Kidney (tissue), 14 donors: ENCODE results near the gene VAMP2. TPM values are rescaled to one million over a fixed set of nuclear protein-coding genes. Genes with fewer than 3 reads are reported as not detected.

Source experiments
- DNase-seq, 5 donors: peaks; one replicate each; pipeline ENCODE4 v3.0.0-alpha.2; 2013 to 2020
- FAIRE-seq: peaks from 2 replicates; lab custom pipeline; 2012; peaks lifted over from hg19 to GRCh38; lab: Jason Lieb, UNC
- H3K27ac ChIP-seq, 2 donors: one replicate each; pipeline ENCODE4 v1.7.0; 2013; ENCODE audit warnings: low read depth in 2 of 2, low read length in 2 of 2, inconsistent platforms in 1 of 2
- H3K27me3 ChIP-seq: one replicate; pipeline ENCODE4 v1.7.1; 2013; ENCODE audit warnings: low read length, inconsistent platforms; ENCODE audit not compliant: control insufficient read depth, insufficient read depth
- H3K36me3 ChIP-seq, 3 donors: one replicate each; pipeline versions ENCODE4 v1.7.0 to v1.7.1; 2013; ENCODE audit warnings: low read length in 3 of 3, control low read depth in 1 of 3, inconsistent platforms in 1 of 3; ENCODE audit not compliant: insufficient read depth in 3 of 3, control insufficient read depth in 2 of 3
- H3K4me1 ChIP-seq, 3 donors: one replicate each; pipeline versions ENCODE4 v1.7.0 to v1.7.1; 2013; ENCODE audit warnings: low read length in 3 of 3, inconsistent platforms in 1 of 3, low read depth in 1 of 3; ENCODE audit not compliant: control insufficient read depth in 2 of 3, insufficient read depth in 2 of 3
- H3K4me3 ChIP-seq, 3 donors: one replicate each; pipeline versions ENCODE4 v1.7.0 to v1.8.1; 2013; ENCODE audit warnings: low read length in 3 of 3, control low read depth in 1 of 3, inconsistent platforms in 1 of 3
- H3K9ac ChIP-seq, 3 donors: one replicate each; pipeline versions ENCODE4 v1.7.0 to v1.7.1; 2013; ENCODE audit warnings: low read length in 3 of 3, control low read depth in 1 of 3, inconsistent platforms in 1 of 3
- H3K9me3 ChIP-seq, 3 donors: one replicate each; pipeline versions ENCODE4 v1.7.0 to v1.7.1; 2013; ENCODE audit warnings: low read length in 3 of 3, control low read depth in 1 of 3, inconsistent platforms in 1 of 3; ENCODE audit not compliant: control insufficient read depth in 2 of 3, insufficient read depth in 1 of 3
- CTCF ChIP-seq: IDR thresholded peaks from 3 replicates; pipeline ENCODE4 v1.5.1; 2012; ENCODE audit warnings: mild to moderate bottlenecking, moderate library complexity, borderline replicate concordance; ENCODE audit not compliant: insufficient read depth; ENCODE audit errors: extremely low read depth
- intact Hi-C: fragments of 100-400 bp; cut with DNase I; formaldehyde crosslinking; loops from one replicate; pipeline ENCODE4 v1.11.1; 2022
- polyA plus RNA-seq: library from polyadenylated mRNA; stranded (reverse); fragments of 350-450 nt; fragmentation: Illumina TruSeq; extraction: RNeasy Lipid Tissue Mini Kit (QIAGEN cat#74804); gene quantifications from one replicate; pipeline ENCODE4 v1.2.3, GENCODE V29; 2014; ENCODE audit warnings: low read depth, low replicate concordance; ENCODE audit not compliant: insufficient read depth
- total RNA-seq: library from RNA; stranded (reverse); fragmentation: NEBNext Ultra II Directional; extraction: Animal tissue kit (Norgen Biotek cat#: 25700); gene quantifications from one replicate; pipeline ENCODE4 v1.2.1, GENCODE V29; 2021
- donor health status: control.
- donor health status: control.
- donor health status: control.
- donor health status: control.
- donor health status: control.
- donor health status: DM: yes; HTN: yes; CAD: no.
- donor health status: Normal renal cell carcinoma (clear cell type).

Gene VAMP2
- total and polyA plus RNA-seq, 2 donors from 2014 or later: 107 to 124 TPM

- H3K36me3 ChIP-seq: peaks cover 2 to 14% (median 2%) of the 10 kb centered on the region in 3 donors
- peak overlapping the region; percentile 96 to 99 for H3K27ac ChIP-seq
- no peaks in the 10 kb centered on the region for H3K9me3 ChIP-seq
- intact Hi-C loops: no loop called here
- H3K4me1 ChIP-seq: peaks cover 0 to 29% (median 22%) of the 10 kb centered on the region in 3 donors
- peak overlapping the region in 2 of 3 donors; percentile 38 to 57 for H3K4me3 ChIP-seq
- H3K9ac ChIP-seq: peak overlapping the region; percentile 19 to 84 (median 27)
- H3K27me3 ChIP-seq: no peaks in the 10 kb centered on the region
- DNase-seq (peak; percentile 63 to 88 (median 78)), FAIRE-seq (no peak)
- no peak for TF ChIP-seq CTCF
Observed at GRCh38 chr17:8162997-8163977, 539 bp upstream of the VAMP2 start.

- DNase-seq: peak in 1 of 5 donors; percentile 74
- Histone ChIP-seq H3K27me3 (no peaks in the 10 kb centered on the region), H3K4me1 (peaks cover 0 to 33% (median 22%) of the 10 kb centered on the region in 3 donors), H3K36me3 (peaks cover 2 to 14% (median 2%) of the 10 kb centered on the region in 3 donors), H3K9ac (peak overlapping the region; percentile 28 to 99 (median 97)), H3K27ac (peak overlapping the region; percentile 96 to 99), H3K4me3 (peak overlapping the region; percentile 47 to 86 (median 75)), H3K9me3 (no peaks in the 10 kb centered on the region)
- no peak for FAIRE-seq
- TF ChIP-seq CTCF: no peak
- intact Hi-C loops: no loop called here
Observed at GRCh38 chr17:8161289-8162232, 1.2 kb downstream of the VAMP2 start.

GRCh38 chr17:8160741-8161221, 2.0 kb downstream of the VAMP2 start:
- peaks cover 2 to 14% (median 2%) of the 10 kb centered on the region in 3 donors for H3K36me3 ChIP-seq
- H3K4me3 ChIP-seq: peak overlapping the region in 1 of 3 donors; percentile 86
- peak overlapping the region in 2 of 3 donors; percentile 56 to 97 for H3K9ac ChIP-seq
- DNase-seq: peak in 2 of 5 donors; percentile 27 to 38
- H3K27me3 ChIP-seq: no peaks in the 10 kb centered on the region
- peaks cover 0 to 33% (median 22%) of the 10 kb centered on the region in 3 donors for H3K4me1 ChIP-seq
- intact Hi-C loops: no loop called here
- TF ChIP-seq CTCF: no peak
- peak overlapping the region; percentile 54 to 99 for H3K27ac ChIP-seq
- FAIRE-seq: no peak
- no peaks in the 10 kb centered on the region for H3K9me3 ChIP-seq
